Smooth muscle cell (in vitro differentiated cells): ENCODE measurements around the gene SYT2. TPM values are rescaled to one million over a fixed set of nuclear protein-coding genes. Genes with fewer than 3 reads are reported as not detected.
A peak's percentile ranks its signal among the peaks of the same experiment; 100 is the strongest.

Experiments
- DNase-seq: peaks from one replicate; lab custom pipeline; 2025; ENCODE audit not compliant: unreplicated experiment; lab: John Stamatoyannopoulos, UW
- H2AFZ ChIP-seq: fragments of 200-600 bp; sonication (generic); 2 replicates; pipeline ENCODE4 v1.6.0; 2016; ENCODE audit warnings: antibody characterized with exemption, low read depth, mild to moderate bottlenecking
- H3F3A ChIP-seq: fragments of 200-600 bp; sonication (generic); 2 replicates; pipeline ENCODE4 v1.6.0; 2017; ENCODE audit warnings: antibody characterized with exemption, low read depth
- H3K27ac ChIP-seq: fragments of 200-600 bp; sonication (generic); 2 replicates; pipeline ENCODE4 v1.5.1; 2016; ENCODE audit warnings: low read depth, mild to moderate bottlenecking
- H3K27me3 ChIP-seq: fragments of 200-600 bp; sonication (generic); 2 replicates; pipeline ENCODE4 v1.6.1; 2016; ENCODE audit warnings: low read depth, mild to moderate bottlenecking
- H3K36me3 ChIP-seq: fragments of 200-600 bp; sonication (generic); 2 replicates; pipeline ENCODE4 v1.5.1; 2016; ENCODE audit warnings: low read depth
- H3K4me1 ChIP-seq: fragments of 200-600 bp; sonication (generic); 2 replicates; pipeline ENCODE4 v1.5.1; 2016; ENCODE audit warnings: low read depth
- H3K4me2 ChIP-seq: fragments of 200-600 bp; sonication (generic); 2 replicates; pipeline ENCODE4 v1.6.0; 2016; ENCODE audit warnings: mild to moderate bottlenecking
- H3K4me3 ChIP-seq: fragments of 200-600 bp; sonication (generic); 2 replicates; pipeline ENCODE4 v1.5.1; 2016; ENCODE audit warnings: mild to moderate bottlenecking
- H3K79me2 ChIP-seq: fragments of 200-600 bp; sonication (generic); 2 replicates; pipeline ENCODE4 v1.6.0; 2016; ENCODE audit warnings: low read depth, mild to moderate bottlenecking
- H3K9ac ChIP-seq: fragments of 200-600 bp; sonication (generic); 2 replicates; pipeline ENCODE4 v1.6.0; 2016; ENCODE audit warnings: low read depth
- H3K9me3 ChIP-seq: fragments of 200-600 bp; sonication (generic); replicated peaks from 2 replicates; pipeline ENCODE4 v1.5.1; 2016; ENCODE audit warnings: low read depth
- H4K20me1 ChIP-seq: fragments of 200-600 bp; sonication (generic); 2 replicates; pipeline ENCODE4 v1.6.0; 2016; ENCODE audit warnings: low read depth
- CTCF ChIP-seq: fragments of 200-600 bp; sonication (generic); IDR thresholded peaks from 2 replicates; pipeline ENCODE4 v1.5.1; 2017; ENCODE audit warnings: borderline replicate concordance, mild to moderate bottlenecking, antibody characterized with exemption; ENCODE audit not compliant: insufficient read depth, poor library complexity, severe bottlenecking
- WGBS: methylation state at CpG from one replicate; pipeline ENCODE4 v1.1.7; 2016; ENCODE audit warnings: low lambda C conversion rate; 5-methylcytosine and 5-hydroxymethylcytosine counted together
- polyA plus RNA-seq: library from polyadenylated mRNA; unstranded; fragments of >200 nt; fragmentation: Nextera tagmentation; extraction: Ambion mirVana; gene quantifications from 2 replicates; pipeline ENCODE4 v1.2.1, GENCODE V29; 2016
- total RNA-seq: library from RNA; depleted of rRNA; stranded (reverse); fragments of >200 nt; gene quantifications from 2 replicates; pipeline ENCODE4 v1.2.3, GENCODE V29; 2014

SYT2 gene
- total and polyA plus RNA-seq, 2 experiments from 2014 or later, result not detected

DNA sequence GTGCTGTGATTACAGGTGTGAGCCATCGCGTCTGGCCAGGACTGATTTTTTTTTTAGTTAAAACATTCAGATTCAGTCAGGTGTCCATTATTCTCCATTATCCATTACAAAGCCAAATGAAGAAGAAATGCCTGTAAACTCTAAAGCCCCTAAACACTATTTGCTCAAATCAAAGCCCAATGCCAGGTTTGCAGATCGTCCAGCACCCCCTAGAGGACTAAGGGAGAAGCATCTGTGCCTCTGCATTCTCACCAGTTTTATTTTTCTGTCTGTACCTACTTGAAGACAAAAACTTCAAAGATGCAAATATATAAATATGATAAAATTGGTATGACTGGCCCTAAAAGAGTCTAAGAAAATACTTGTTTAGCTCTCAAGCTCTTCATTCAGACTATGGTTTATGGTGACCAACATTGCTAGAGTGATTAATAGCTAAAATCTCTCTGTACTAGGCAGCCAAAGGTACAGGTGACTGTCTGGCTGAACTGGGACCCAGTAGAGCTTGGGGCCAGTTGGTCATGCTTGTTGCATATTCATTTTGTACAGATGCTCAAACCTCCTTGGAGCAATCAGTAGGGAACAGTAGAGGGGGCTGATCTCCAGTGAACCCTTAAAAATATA is 138.4 kb downstream of the SYT2 start:
- WGBS, result 42% methylated on average over 3 of the region's 3 CpGs
- H3F3A ChIP-seq, result peaks cover 2% of the 10 kb centered on the region
- H3K79me2 ChIP-seq, result no peaks in the 10 kb centered on the region
- no peaks in the 10 kb centered on the region for H4K20me1 ChIP-seq
- no peak overlapping the region for H2AFZ ChIP-seq
- TF ChIP-seq CTCF, result peak; percentile 79
- H3K27ac ChIP-seq, result no peak overlapping the region
- H3K27me3 ChIP-seq, result no peaks in the 10 kb centered on the region
- DNase-seq, result no peak
- no peaks in the 10 kb centered on the region for H3K9me3 ChIP-seq
- peaks cover 10% of the 10 kb centered on the region for H3K4me1 ChIP-seq
- no peak overlapping the region for H3K4me2 ChIP-seq
- no peaks in the 10 kb centered on the region for H3K36me3 ChIP-seq
- H3K4me3 ChIP-seq, result no peak overlapping the region
- no peak overlapping the region for H3K9ac ChIP-seq

- Histone ChIP-seq H3K36me3 (no peaks in the 10 kb centered on the region), H3K4me2 (no peak overlapping the region), H3F3A (no peaks in the 10 kb centered on the region), H3K79me2 (no peaks in the 10 kb centered on the region), H3K27ac (no peak overlapping the region), H3K27me3 (no peaks in the 10 kb centered on the region), H4K20me1 (no peaks in the 10 kb centered on the region), H3K4me3 (no peak overlapping the region), H3K4me1 (no peaks in the 10 kb centered on the region), H2AFZ (no peak overlapping the region), H3K9me3 (no peaks in the 10 kb centered on the region), H3K9ac (no peak overlapping the region)
- TF ChIP-seq CTCF, result no peak
- DNase-seq, result no peak
These were observed 140.6 kb downstream of the SYT2 start for GRCh38 chr1:202569393-202570322.

DNA sequence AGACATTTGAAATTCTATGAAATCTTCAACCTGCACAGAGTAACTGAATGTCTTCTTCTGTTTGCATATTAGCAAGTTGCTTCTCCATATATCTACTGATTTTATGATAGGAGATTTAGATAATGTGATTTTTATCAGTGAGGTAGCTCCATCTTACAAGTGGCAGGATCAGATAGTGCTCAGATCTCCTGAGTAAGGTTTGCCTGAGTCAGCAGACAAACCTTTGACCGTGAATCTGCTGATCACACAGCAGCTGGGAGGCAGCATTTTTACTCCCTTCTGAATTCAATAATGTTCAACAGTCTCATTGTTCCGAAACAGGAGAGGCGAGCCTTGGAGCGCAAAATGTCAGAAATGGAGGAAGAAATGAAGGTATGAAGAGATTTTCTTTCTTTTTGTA is 141.4 kb downstream of the SYT2 start:
- H3K9ac ChIP-seq, result no peak overlapping the region
- H3K27ac ChIP-seq, result no peak overlapping the region
- no peaks in the 10 kb centered on the region for H4K20me1 ChIP-seq
- H3K4me3 ChIP-seq, result no peak overlapping the region
- H3K27me3 ChIP-seq, result no peaks in the 10 kb centered on the region
- no peaks in the 10 kb centered on the region for H3K36me3 ChIP-seq
- DNase-seq, result no peak
- TF ChIP-seq CTCF, result no peak
- H3K4me1 ChIP-seq, result no peaks in the 10 kb centered on the region
- no peaks in the 10 kb centered on the region for H3K9me3 ChIP-seq
- H3K4me2 ChIP-seq, result no peak overlapping the region
- 81% methylated on average over 4 of the region's 4 CpGs for WGBS
- H2AFZ ChIP-seq, result no peak overlapping the region
- H3F3A ChIP-seq, result no peaks in the 10 kb centered on the region
- no peaks in the 10 kb centered on the region for H3K79me2 ChIP-seq
